Measurements from ENCODE around the gene BICD1. TPM values are rescaled to one million over a fixed set of nuclear protein-coding genes. Genes with fewer than 3 reads are reported as not detected.
A peak's percentile ranks its signal among the peaks of the same experiment; 100 is the strongest.

BICD1 gene
- total RNA-seq, 1 donor from 2014 or later = 561 TPM

GRCh38 chr12:32135967-32136366 lies 29.3 kb downstream of the BICD1 start:
- Mint-ChIP-seq H3K4me3 (ENCODE audit: unreplicated experiment) (peak overlapping the region; percentile 27), H3K4me1 (ENCODE audit: low read depth, unreplicated experiment) (peaks cover 49% of the 10 kb centered on the region), H3K27me3 (ENCODE audit: unreplicated experiment) (peaks cover 10% of the 10 kb centered on the region), H3K9me3 (ENCODE audit: unreplicated experiment) (peaks cover 20% of the 10 kb centered on the region), H3K36me3 (ENCODE audit: unreplicated experiment) (no peaks in the 10 kb centered on the region), H3K27ac (ENCODE audit: unreplicated experiment) (peak overlapping the region; percentile 54)
- no peak for TF ChIP-seq CTCF (IDR thresholded peaks at IDR 0.05; ENCODE audit: partially characterized antibody, unreplicated experiment)
- DNase-seq = no peak

- H3K36me3 Mint-ChIP-seq (ENCODE audit: unreplicated experiment) = no peaks in the 10 kb centered on the region
- no peak for DNase-seq
- H3K4me1 Mint-ChIP-seq (ENCODE audit: low read depth, unreplicated experiment) = peaks cover 52% of the 10 kb centered on the region
- no peak for TF ChIP-seq CTCF (IDR thresholded peaks at IDR 0.05; ENCODE audit: partially characterized antibody, unreplicated experiment)
- peak overlapping the region; percentile 27 for H3K4me3 Mint-ChIP-seq (ENCODE audit: unreplicated experiment)
- H3K9me3 Mint-ChIP-seq (ENCODE audit: unreplicated experiment) = peaks cover 21% of the 10 kb centered on the region
- H3K27ac Mint-ChIP-seq (ENCODE audit: unreplicated experiment) = peak overlapping the region; percentile 54
- H3K27me3 Mint-ChIP-seq (ENCODE audit: unreplicated experiment) = peaks cover 10% of the 10 kb centered on the region
Measured at GRCh38 chr12:32136404-32136803, 29.8 kb downstream of the BICD1 start.

- DNase-seq = no peak
- peak overlapping the region; percentile 98 for H3K27ac Mint-ChIP-seq (ENCODE audit: unreplicated experiment)
- no peaks in the 10 kb centered on the region for H3K36me3 Mint-ChIP-seq (ENCODE audit: unreplicated experiment)
- peaks cover 10% of the 10 kb centered on the region for H3K27me3 Mint-ChIP-seq (ENCODE audit: unreplicated experiment)
- H3K4me1 Mint-ChIP-seq (ENCODE audit: low read depth, unreplicated experiment) = peaks cover 52% of the 10 kb centered on the region
- no peak for TF ChIP-seq CTCF (IDR thresholded peaks at IDR 0.05; ENCODE audit: partially characterized antibody, unreplicated experiment)
- peak overlapping the region; percentile 85 for H3K4me3 Mint-ChIP-seq (ENCODE audit: unreplicated experiment)
- peaks cover 24% of the 10 kb centered on the region for H3K9me3 Mint-ChIP-seq (ENCODE audit: unreplicated experiment)
Measured at GRCh38 chr12:32139064-32139421, 32.4 kb downstream of the BICD1 start.

- peak overlapping the region; percentile 85 for H3K4me3 Mint-ChIP-seq (ENCODE audit: unreplicated experiment)
- peaks cover 10% of the 10 kb centered on the region for H3K27me3 Mint-ChIP-seq (ENCODE audit: unreplicated experiment)
- peaks cover 41% of the 10 kb centered on the region for H3K4me1 Mint-ChIP-seq (ENCODE audit: low read depth, unreplicated experiment)
- no peak for TF ChIP-seq CTCF (IDR thresholded peaks at IDR 0.05; ENCODE audit: partially characterized antibody, unreplicated experiment)
- peaks cover 23% of the 10 kb centered on the region for H3K9me3 Mint-ChIP-seq (ENCODE audit: unreplicated experiment)
- no peaks in the 10 kb centered on the region for H3K36me3 Mint-ChIP-seq (ENCODE audit: unreplicated experiment)
- peak overlapping the region; percentile 98 for H3K27ac Mint-ChIP-seq (ENCODE audit: unreplicated experiment)
- DNase-seq = no peak
Measured at GRCh38 chr12:32140877-32141276, 34.2 kb downstream of the BICD1 start.

GRCh38 chr12:32145096-32145495 lies 38.4 kb downstream of the BICD1 start:
- H3K27ac Mint-ChIP-seq (ENCODE audit: unreplicated experiment) = no peak overlapping the region
- H3K9me3 Mint-ChIP-seq (ENCODE audit: unreplicated experiment) = peaks cover 22% of the 10 kb centered on the region
- DNase-seq = no peak
- TF ChIP-seq CTCF (IDR thresholded peaks at IDR 0.05; ENCODE audit: partially characterized antibody, unreplicated experiment) = no peak
- H3K4me1 Mint-ChIP-seq (ENCODE audit: low read depth, unreplicated experiment) = peaks cover 36% of the 10 kb centered on the region
- H3K27me3 Mint-ChIP-seq (ENCODE audit: unreplicated experiment) = peaks cover 7% of the 10 kb centered on the region
- peaks cover 9% of the 10 kb centered on the region for H3K36me3 Mint-ChIP-seq (ENCODE audit: unreplicated experiment)
- no peak overlapping the region for H3K4me3 Mint-ChIP-seq (ENCODE audit: unreplicated experiment)

All from glutamatergic neuron (in vitro differentiated cells).